Lower leg skin (tissue), 3 donors: Measurements from ENCODE around the gene CREB1.

ENCODE experiments used
- POLR2A ChIP-seq, 2 donors: fragments of 450-650 bp; IDR thresholded peaks; one replicate each; pipeline ENCODE4 v1.6.1; 2016 to 2017; ENCODE audit warnings: antibody characterized with exemption in 2 of 2, mild to moderate bottlenecking in 1 of 2, moderate library complexity in 1 of 2
- TF ChIP-seq, protein P1 (sequence below), 3 donors: fragments of 450-650 bp; IDR thresholded peaks; one replicate each; pipeline ENCODE4 v1.5.1; 2016; ENCODE audit warnings: antibody characterized with exemption in 3 of 3, mild to moderate bottlenecking in 3 of 3, moderate library complexity in 2 of 3

DNA sequence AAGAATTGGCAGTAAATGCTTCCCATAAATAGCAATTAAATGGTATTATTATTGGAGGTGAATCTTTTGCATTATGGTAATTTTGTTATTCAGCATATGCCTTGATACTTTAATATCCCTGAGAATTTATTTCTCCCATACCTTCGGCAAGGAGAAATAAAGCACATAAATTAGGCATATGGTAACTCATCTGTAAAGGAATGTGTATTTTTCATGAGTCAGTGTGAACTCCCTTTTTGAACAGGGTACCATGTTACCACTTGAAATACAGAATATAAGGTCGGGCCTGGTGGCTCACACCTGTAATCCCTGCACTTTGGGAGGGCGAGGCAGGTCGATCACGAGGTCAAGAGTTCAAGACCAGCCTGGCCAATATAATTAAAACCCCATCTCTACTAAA is 77.1 kb downstream of the CREB1 start:
- TF ChIP-seq, protein P1, sequence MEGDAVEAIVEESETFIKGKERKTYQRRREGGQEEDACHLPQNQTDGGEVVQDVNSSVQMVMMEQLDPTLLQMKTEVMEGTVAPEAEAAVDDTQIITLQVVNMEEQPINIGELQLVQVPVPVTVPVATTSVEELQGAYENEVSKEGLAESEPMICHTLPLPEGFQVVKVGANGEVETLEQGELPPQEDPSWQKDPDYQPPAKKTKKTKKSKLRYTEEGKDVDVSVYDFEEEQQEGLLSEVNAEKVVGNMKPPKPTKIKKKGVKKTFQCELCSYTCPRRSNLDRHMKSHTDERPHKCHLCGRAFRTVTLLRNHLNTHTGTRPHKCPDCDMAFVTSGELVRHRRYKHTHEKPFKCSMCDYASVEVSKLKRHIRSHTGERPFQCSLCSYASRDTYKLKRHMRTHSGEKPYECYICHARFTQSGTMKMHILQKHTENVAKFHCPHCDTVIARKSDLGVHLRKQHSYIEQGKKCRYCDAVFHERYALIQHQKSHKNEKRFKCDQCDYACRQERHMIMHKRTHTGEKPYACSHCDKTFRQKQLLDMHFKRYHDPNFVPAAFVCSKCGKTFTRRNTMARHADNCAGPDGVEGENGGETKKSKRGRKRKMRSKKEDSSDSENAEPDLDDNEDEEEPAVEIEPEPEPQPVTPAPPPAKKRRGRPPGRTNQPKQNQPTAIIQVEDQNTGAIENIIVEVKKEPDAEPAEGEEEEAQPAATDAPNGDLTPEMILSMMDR (IDR thresholded peaks at IDR 0.05): no peak
- TF ChIP-seq POLR2A (IDR thresholded peaks at IDR 0.05): no peak
